ENCODE measurements around the gene TBCEL.
"Not testable (repeated sequence)": the region's sequence is repeated elsewhere in the genome, so short reads cannot be mapped to it uniquely, and the experiment has no call there.

The TBCEL gene

GRCh38 chr11:121109916-121110586 lies 86.1 kb downstream of the TBCEL start:
- H3K9me3 ChIP-seq (ENCODE audit: severe bottlenecking) = no peaks in the 10 kb centered on the region
- TF ChIP-seq CTCF (IDR thresholded peaks at IDR 0.05; ENCODE audit: low read depth, low read length) = no peak
- H3K36me3 ChIP-seq = no peaks in the 10 kb centered on the region; the same call in 1 of the 2 replicates
- no peaks in the 10 kb centered on the region for H3K27me3 ChIP-seq (ENCODE audit: insufficient read depth, low read depth, severe bottlenecking)
- H3K4me3 ChIP-seq (ENCODE audit: low read depth, low read length) = no peak overlapping the region
- no peak for DNase-seq
- no peak overlapping the region for H3K27ac ChIP-seq

GRCh38 chr11:121110871-121111724 lies 87.2 kb downstream of the TBCEL start:
- H3K27me3 ChIP-seq (ENCODE audit: insufficient read depth, low read depth, severe bottlenecking) = no peaks in the 10 kb centered on the region
- TF ChIP-seq CTCF (IDR thresholded peaks at IDR 0.05; ENCODE audit: low read depth, low read length) = no peak
- no peaks in the 10 kb centered on the region; the same call in 1 of the 2 replicates for H3K36me3 ChIP-seq
- no peaks in the 10 kb centered on the region for H3K9me3 ChIP-seq (ENCODE audit: severe bottlenecking)
- H3K27ac ChIP-seq = no peak overlapping the region
- no peak for DNase-seq
- H3K4me3 ChIP-seq (ENCODE audit: low read depth, low read length) = no peak overlapping the region

GRCh38 chr11:121112498-121113455 lies 88.9 kb downstream of the TBCEL start:
- Histone ChIP-seq H3K27ac (no peak overlapping the region), H3K36me3 (no peaks in the 10 kb centered on the region), H3K9me3 (ENCODE audit: severe bottlenecking) (no peaks in the 10 kb centered on the region), H3K4me3 (ENCODE audit: low read depth, low read length) (no peak overlapping the region), H3K27me3 (ENCODE audit: insufficient read depth, low read depth, severe bottlenecking) (no peaks in the 10 kb centered on the region)
- peak; percentile 55 for TF ChIP-seq CTCF (IDR thresholded peaks at IDR 0.05; ENCODE audit: low read depth, low read length)
- DNase-seq = peak; percentile 73

DNA sequence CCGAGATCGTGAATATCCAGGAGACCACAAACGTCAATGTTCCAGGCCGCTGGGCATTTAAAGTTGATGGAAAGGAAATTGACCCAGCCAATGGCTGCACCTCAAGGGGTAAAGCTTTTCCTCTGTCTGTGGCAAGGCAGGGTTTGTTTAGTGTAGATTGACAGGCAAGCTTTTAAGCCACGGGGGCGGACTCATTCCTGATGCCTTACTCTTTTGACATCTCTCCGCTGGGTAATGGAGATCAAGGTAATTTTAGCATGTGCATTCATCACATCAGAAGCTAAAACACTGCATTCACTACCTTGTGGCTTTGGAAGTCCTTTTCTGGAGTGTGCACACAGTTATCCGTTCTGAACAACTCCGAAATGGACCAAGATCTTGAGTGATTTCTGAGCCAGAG lies 89.7 kb downstream of the TBCEL start:
- DNase-seq = no peak
- Histone ChIP-seq H3K27me3 (ENCODE audit: insufficient read depth, low read depth, severe bottlenecking) (no peaks in the 10 kb centered on the region), H3K27ac (no peak overlapping the region), H3K36me3 (no peaks in the 10 kb centered on the region), H3K9me3 (ENCODE audit: severe bottlenecking) (no peaks in the 10 kb centered on the region), H3K4me3 (ENCODE audit: low read depth, low read length) (no peak overlapping the region)
- TF ChIP-seq CTCF (IDR thresholded peaks at IDR 0.05; ENCODE audit: low read depth, low read length) = no peak

DNA sequence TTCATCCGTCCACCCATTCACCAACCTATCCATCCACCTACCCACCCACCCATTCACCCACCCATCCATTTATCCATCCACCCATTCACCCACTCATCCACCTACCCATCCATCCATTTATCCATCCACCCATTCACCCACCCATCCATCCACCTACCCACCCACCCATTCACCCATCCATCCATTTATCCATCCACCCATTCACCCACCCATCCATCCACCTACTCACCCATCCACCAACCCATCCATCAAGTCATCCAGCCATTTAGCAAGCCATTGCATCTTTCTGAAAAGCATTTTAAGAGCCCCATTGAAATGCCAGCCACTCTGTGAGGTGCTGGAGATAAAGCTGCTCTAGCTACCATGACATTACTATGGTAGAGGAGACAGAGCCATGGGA lies 91.1 kb downstream of the TBCEL start:
- H3K27me3 ChIP-seq (ENCODE audit: insufficient read depth, low read depth, severe bottlenecking); DNase-seq; H3K9me3 ChIP-seq (ENCODE audit: severe bottlenecking); H3K36me3 ChIP-seq; H3K4me3 ChIP-seq (ENCODE audit: low read depth, low read length); H3K27ac ChIP-seq: not testable (repeated sequence)
